GM12878 (cell line): ENCODE measurements around the gene CEACAM5.

Experiments
- CBX5 ChIP-seq: sonication (generic); IDR thresholded peaks from 2 replicates; pipeline ENCODE4 v1.6.1; 2016; ENCODE audit warnings: low read depth, moderate library complexity, mild to moderate bottlenecking, inconsistent platforms
- CHD2 ChIP-seq: IDR thresholded peaks from 2 replicates; pipeline ENCODE4 v1.6.1; 2011; ENCODE audit warnings: low read depth, low read length, improper control_type of control experiment, borderline replicate concordance
- CTCF ChIP-seq, 3 experiments: IDR thresholded peaks in 2 of 3; conservative IDR thresholded peaks in 1 of 3; 2 replicates each; pipeline ENCODE4 v1.5.1; 2011; ENCODE audit warnings: low read depth in 3 of 3, low read length in 3 of 3, mild to moderate bottlenecking in 3 of 3, control low read depth in 2 of 3, moderate library complexity in 2 of 3, inconsistent platforms in 1 of 3, mixed read lengths in 1 of 3; ENCODE audit not compliant: control insufficient read depth in 2 of 3, insufficient read depth in 1 of 3; ENCODE audit errors: extremely low read depth in 1 of 3
- ELK1 ChIP-seq: IDR thresholded peaks from 2 replicates; pipeline ENCODE4 v1.6.1; 2012; ENCODE audit warnings: low read depth, low read length, improper control_type of control experiment
- EZH2 ChIP-seq: IDR thresholded peaks from 2 replicates; pipeline ENCODE4 v1.6.1; 2012; ENCODE audit warnings: low read depth, mild to moderate bottlenecking, control low read depth, inconsistent platforms, low read length, borderline replicate concordance; ENCODE audit not compliant: control insufficient read depth
- HDAC2 ChIP-seq: fragments of 200-600 bp; sonication (generic); IDR thresholded peaks from 2 replicates; pipeline ENCODE4 v1.6.1; 2017
- LARP7 ChIP-seq: fragments of 450-650 bp; IDR thresholded peaks from 2 replicates; pipeline ENCODE4 v1.6.1; 2017; ENCODE audit warnings: mild to moderate bottlenecking
- NFIC ChIP-seq: IDR thresholded peaks from 2 replicates; pipeline ENCODE4 v1.6.1; 2012; ENCODE audit warnings: low read depth, mild to moderate bottlenecking, inconsistent platforms, low read length, moderate library complexity
- POLR2A ChIP-seq: IDR thresholded peaks from 2 replicates; pipeline ENCODE4 v1.6.1; 2011; ENCODE audit warnings: low read depth, mild to moderate bottlenecking, low read length
- TF ChIP-seq, protein P1 (sequence below): fragments of 450-650 bp; formaldehyde crosslinking; IDR thresholded peaks from 2 replicates; pipeline ENCODE4 v1.4.0; 2022; ENCODE audit warnings: mild to moderate bottlenecking, moderate library complexity
- TF ChIP-seq, protein P2 (sequence below): fragments of 450-650 bp; formaldehyde crosslinking; IDR thresholded peaks from 2 replicates; pipeline ENCODE4 v1.5.0; 2022; ENCODE audit warnings: mild to moderate bottlenecking, missing genetic modification characterization

DNA sequence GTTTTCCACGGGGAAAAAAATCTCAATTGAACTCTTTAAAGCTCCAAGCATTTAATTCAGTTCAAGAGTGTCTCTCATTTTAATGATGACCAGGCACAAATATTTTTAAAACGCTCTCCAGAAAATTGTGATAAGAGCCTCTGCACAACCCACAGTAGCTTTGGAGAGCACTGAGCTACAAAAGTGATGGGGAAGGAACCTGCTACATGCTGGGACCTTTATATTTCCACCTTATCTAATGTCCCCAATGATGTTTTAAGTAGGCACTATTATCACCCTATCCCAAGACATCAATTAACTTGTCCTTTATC, 32.8 kb downstream of the CEACAM5 start:
- TF ChIP-seq POLR2A: no peak
- no peak for TF ChIP-seq HDAC2
- TF ChIP-seq, protein P1, sequence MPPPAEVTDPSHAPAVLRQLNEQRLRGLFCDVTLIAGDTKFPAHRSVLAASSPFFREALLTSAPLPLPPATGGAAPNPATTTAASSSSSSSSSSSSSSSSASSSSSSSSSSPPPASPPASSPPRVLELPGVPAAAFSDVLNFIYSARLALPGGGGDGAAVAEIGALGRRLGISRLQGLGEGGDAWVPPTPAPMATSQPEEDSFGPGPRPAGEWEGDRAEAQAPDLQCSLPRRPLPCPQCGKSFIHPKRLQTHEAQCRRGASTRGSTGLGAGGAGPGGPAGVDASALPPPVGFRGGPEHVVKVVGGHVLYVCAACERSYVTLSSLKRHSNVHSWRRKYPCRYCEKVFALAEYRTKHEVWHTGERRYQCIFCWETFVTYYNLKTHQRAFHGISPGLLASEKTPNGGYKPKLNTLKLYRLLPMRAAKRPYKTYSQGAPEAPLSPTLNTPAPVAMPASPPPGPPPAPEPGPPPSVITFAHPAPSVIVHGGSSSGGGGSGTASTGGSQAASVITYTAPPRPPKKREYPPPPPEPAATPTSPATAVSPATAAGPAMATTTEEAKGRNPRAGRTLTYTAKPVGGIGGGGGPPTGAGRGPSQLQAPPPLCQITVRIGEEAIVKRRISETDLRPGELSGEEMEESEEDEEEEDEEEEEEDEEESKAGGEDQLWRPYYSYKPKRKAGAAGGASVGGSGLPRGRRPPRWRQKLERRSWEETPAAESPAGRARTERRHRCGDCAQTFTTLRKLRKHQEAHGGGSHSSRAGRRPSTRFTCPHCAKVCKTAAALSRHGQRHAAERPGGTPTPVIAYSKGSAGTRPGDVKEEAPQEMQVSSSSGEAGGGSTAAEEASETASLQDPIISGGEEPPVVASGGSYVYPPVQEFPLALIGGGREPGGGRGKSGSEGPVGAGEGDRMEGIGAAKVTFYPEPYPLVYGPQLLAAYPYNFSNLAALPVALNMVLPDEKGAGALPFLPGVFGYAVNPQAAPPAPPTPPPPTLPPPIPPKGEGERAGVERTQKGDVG (CRISPR knock-in tag): no peak
- TF ChIP-seq EZH2: no peak
- TF ChIP-seq CBX5: no peak
- TF ChIP-seq, protein P2, sequence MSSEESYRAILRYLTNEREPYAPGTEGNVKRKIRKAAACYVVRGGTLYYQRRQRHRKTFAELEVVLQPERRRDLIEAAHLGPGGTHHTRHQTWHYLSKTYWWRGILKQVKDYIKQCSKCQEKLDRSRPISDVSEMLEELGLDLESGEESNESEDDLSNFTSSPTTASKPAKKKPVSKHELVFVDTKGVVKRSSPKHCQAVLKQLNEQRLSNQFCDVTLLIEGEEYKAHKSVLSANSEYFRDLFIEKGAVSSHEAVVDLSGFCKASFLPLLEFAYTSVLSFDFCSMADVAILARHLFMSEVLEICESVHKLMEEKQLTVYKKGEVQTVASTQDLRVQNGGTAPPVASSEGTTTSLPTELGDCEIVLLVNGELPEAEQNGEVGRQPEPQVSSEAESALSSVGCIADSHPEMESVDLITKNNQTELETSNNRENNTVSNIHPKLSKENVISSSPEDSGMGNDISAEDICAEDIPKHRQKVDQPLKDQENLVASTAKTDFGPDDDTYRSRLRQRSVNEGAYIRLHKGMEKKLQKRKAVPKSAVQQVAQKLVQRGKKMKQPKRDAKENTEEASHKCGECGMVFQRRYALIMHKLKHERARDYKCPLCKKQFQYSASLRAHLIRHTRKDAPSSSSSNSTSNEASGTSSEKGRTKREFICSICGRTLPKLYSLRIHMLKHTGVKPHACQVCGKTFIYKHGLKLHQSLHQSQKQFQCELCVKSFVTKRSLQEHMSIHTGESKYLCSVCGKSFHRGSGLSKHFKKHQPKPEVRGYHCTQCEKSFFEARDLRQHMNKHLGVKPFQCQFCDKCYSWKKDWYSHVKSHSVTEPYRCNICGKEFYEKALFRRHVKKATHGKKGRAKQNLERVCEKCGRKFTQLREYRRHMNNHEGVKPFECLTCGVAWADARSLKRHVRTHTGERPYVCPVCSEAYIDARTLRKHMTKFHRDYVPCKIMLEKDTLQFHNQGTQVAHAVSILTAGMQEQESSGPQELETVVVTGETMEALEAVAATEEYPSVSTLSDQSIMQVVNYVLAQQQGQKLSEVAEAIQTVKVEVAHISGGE (CRISPR knock-in tag): no peak
- TF ChIP-seq NFIC: no peak
- TF ChIP-seq LARP7: no peak
- TF ChIP-seq CHD2: no peak
- TF ChIP-seq CTCF (IDR thresholded peaks at IDR 0.05 in 2 of 3, conservative IDR thresholded peaks at IDR 0.05 in 1 of 3; ENCODE audit: control insufficient read depth in 2 of 3, extremely low read depth in 1 of 3, insufficient read depth in 1 of 3, low read depth in 3 of 3, low read length in 3 of 3): no peak
- no peak for TF ChIP-seq ELK1
